PFSK-1 (cell line): Measurements from ENCODE around the gene DAB2IP.

Source experiments
- POLR2AphosphoS5 ChIP-seq: IDR thresholded peaks from 2 replicates; pipeline ENCODE4 v1.6.1; 2012; ENCODE audit warnings: low read depth, mild to moderate bottlenecking, control low read depth, low read length, moderate library complexity
- TAF1 ChIP-seq: IDR thresholded peaks from 2 replicates; pipeline ENCODE4 v1.6.1; 2012; ENCODE audit warnings: low read length, control low read depth, borderline replicate concordance; ENCODE audit not compliant: insufficient read depth
- TF ChIP-seq, protein P1 (sequence below), 2 experiments: IDR thresholded peaks; 2 replicates each; pipeline versions ENCODE4 v1.6.1 to v1.8.0; 2011 to 2012; ENCODE audit warnings: low read depth in 2 of 2, low read length in 2 of 2, control low read depth in 1 of 2, inconsistent platforms in 1 of 2, mild to moderate bottlenecking in 1 of 2, moderate library complexity in 1 of 2; ENCODE audit not compliant: insufficient read depth in 1 of 2

DNA sequence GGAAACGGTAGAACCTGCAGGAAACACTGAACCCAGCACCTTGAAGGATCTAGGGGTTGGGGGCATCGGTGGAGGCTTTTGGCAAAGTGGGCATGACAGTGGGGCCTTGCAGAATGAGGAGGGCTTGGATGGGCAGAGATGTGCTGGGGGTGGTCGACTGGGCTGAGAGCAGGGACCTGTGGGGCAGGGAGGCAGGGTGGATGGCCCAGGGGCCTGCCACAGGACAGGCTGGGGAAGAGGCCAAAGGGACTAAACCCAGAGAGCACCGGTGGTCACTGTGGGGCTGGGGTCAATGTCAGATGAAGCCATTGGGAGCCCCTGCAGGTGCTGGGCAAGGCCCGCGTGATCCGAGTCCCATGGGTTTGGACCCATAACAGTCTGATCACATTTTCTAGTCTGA, 175.3 kb downstream of the DAB2IP start:
- TF ChIP-seq TAF1 = no peak
- no peak for TF ChIP-seq POLR2AphosphoS5
- TF ChIP-seq, protein P1, sequence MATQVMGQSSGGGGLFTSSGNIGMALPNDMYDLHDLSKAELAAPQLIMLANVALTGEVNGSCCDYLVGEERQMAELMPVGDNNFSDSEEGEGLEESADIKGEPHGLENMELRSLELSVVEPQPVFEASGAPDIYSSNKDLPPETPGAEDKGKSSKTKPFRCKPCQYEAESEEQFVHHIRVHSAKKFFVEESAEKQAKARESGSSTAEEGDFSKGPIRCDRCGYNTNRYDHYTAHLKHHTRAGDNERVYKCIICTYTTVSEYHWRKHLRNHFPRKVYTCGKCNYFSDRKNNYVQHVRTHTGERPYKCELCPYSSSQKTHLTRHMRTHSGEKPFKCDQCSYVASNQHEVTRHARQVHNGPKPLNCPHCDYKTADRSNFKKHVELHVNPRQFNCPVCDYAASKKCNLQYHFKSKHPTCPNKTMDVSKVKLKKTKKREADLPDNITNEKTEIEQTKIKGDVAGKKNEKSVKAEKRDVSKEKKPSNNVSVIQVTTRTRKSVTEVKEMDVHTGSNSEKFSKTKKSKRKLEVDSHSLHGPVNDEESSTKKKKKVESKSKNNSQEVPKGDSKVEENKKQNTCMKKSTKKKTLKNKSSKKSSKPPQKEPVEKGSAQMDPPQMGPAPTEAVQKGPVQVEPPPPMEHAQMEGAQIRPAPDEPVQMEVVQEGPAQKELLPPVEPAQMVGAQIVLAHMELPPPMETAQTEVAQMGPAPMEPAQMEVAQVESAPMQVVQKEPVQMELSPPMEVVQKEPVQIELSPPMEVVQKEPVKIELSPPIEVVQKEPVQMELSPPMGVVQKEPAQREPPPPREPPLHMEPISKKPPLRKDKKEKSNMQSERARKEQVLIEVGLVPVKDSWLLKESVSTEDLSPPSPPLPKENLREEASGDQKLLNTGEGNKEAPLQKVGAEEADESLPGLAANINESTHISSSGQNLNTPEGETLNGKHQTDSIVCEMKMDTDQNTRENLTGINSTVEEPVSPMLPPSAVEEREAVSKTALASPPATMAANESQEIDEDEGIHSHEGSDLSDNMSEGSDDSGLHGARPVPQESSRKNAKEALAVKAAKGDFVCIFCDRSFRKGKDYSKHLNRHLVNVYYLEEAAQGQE (IDR thresholded peaks at IDR 0.05; ENCODE audit: insufficient read depth in 1 of 2, low read depth in 2 of 2, low read length in 2 of 2) = no peak
